IMR-90 (cell line): ENCODE data around the gene ZMYM4. TPM values are rescaled to one million over a fixed set of nuclear protein-coding genes. Genes with fewer than 3 reads are reported as not detected.

Source experiments
- ATAC-seq: fragments of 200-7000 bp; cut with Tn5 transposase; 2 replicates; pipeline ENCODE4 v1.9.1; 2020; ENCODE audit warnings: low read depth, mild to moderate bottlenecking, moderate library complexity
- BruUV-seq: library from RNA; stranded (reverse); fragments of 400-500 nt; replicated peaks from 2 replicates; lab custom pipeline; 2021; lab: Mats Ljungman, UMichigan
- CTCF ChIA-PET: fragments of 300-600 bp; formaldehyde crosslinking; extraction: SDS; loops from one replicate; lab custom pipeline; 2021; ENCODE audit warnings: antibody characterized with exemption; lab: Yijun Ruan, JAX
- POLR2A ChIA-PET: fragments of 300-600 bp; sonication (Branson Sonifier 250); formaldehyde crosslinking; loops from one replicate; lab custom pipeline; 2022; ENCODE audit warnings: antibody characterized with exemption; ENCODE audit not compliant: unreplicated experiment; lab: Charles Lee
- DNase-seq: peaks from one replicate; pipeline ENCODE4 v3.0.0; 2013
- H2AFZ ChIP-seq: replicated peaks from 2 replicates; pipeline ENCODE3; 2013; ENCODE audit warnings: low read length, mild to moderate bottlenecking; ENCODE audit not compliant: poor library complexity
- H2AK5ac ChIP-seq: 2 replicates; pipeline ENCODE4 v1.6.1; 2013; ENCODE audit warnings: low read depth, low read length, inconsistent platforms
- H2AK9ac ChIP-seq: replicated peaks from 2 replicates; pipeline ENCODE3; 2013; ENCODE audit warnings: mild to moderate bottlenecking, low read depth, low read length, moderate library complexity; ENCODE audit not compliant: poor library complexity
- H2BK120ac ChIP-seq: 2 replicates; pipeline ENCODE4 v1.6.1; 2013; ENCODE audit warnings: low read depth, low read length, inconsistent platforms
- H2BK15ac ChIP-seq: 3 replicates; pipeline ENCODE4 v1.6.1; 2013; ENCODE audit warnings: low read depth, low read length, inconsistent platforms
- H2BK20ac ChIP-seq: 2 replicates; pipeline ENCODE4 v1.6.1; 2013; ENCODE audit warnings: low read depth, mild to moderate bottlenecking, inconsistent platforms, low read length, moderate library complexity
- H2BK5ac ChIP-seq: 2 replicates; pipeline ENCODE4 v1.6.1; 2013; ENCODE audit warnings: mild to moderate bottlenecking, low read depth, low read length, inconsistent platforms; ENCODE audit not compliant: poor library complexity, severe bottlenecking
- H3K14ac ChIP-seq: replicated peaks from 2 replicates; pipeline ENCODE4 v1.6.1; 2013; ENCODE audit warnings: low read depth, low read length, inconsistent platforms
- H3K18ac ChIP-seq: 2 replicates; pipeline ENCODE4 v1.6.1; 2013; ENCODE audit warnings: low read depth, low read length, control low read depth
- H3K23ac ChIP-seq: 2 replicates; pipeline ENCODE4 v1.6.1; 2013; ENCODE audit warnings: low read depth, low read length, inconsistent platforms
- H3K27ac ChIP-seq: 2 replicates; pipeline ENCODE4 v1.5.1; 2013; ENCODE audit warnings: mild to moderate bottlenecking, control low read depth, low read length; ENCODE audit not compliant: insufficient read depth
- H3K27me3 ChIP-seq: 2 replicates; pipeline ENCODE4 v1.6.1; 2013; ENCODE audit warnings: low read length; ENCODE audit not compliant: control insufficient read depth, insufficient read depth
- H3K36me3 ChIP-seq: 2 replicates; pipeline ENCODE4 v1.6.1; 2013; ENCODE audit warnings: low read length, mixed read lengths; ENCODE audit not compliant: control insufficient read depth, insufficient read depth
- H3K4ac ChIP-seq: 2 replicates; pipeline ENCODE4 v1.6.1; 2013; ENCODE audit warnings: low read depth, low read length, inconsistent platforms
- H3K4me1 ChIP-seq: 2 replicates; pipeline ENCODE4 v1.6.1; 2013; ENCODE audit warnings: low read length, mixed read lengths; ENCODE audit not compliant: control insufficient read depth, insufficient read depth
- H3K4me2 ChIP-seq: 2 replicates; pipeline ENCODE4 v1.6.1; 2013; ENCODE audit warnings: low read depth, mild to moderate bottlenecking, control low read depth, low read length, moderate library complexity
- H3K4me3 ChIP-seq: 2 replicates; pipeline ENCODE4 v1.5.1; 2013; ENCODE audit warnings: low read depth, mild to moderate bottlenecking, control low read depth, low read length, moderate library complexity; ENCODE audit not compliant: insufficient read depth
- H3K56ac ChIP-seq: 2 replicates; pipeline ENCODE4 v1.6.1; 2013; ENCODE audit warnings: low read length, inconsistent platforms; ENCODE audit not compliant: insufficient read depth; ENCODE audit errors: extremely low read depth
- H3K79me1 ChIP-seq, 2 experiments: 2 replicates each; pipeline ENCODE4 v1.6.1; 2013; ENCODE audit warnings: low read length in 2 of 2, inconsistent platforms in 1 of 2, low read depth in 1 of 2
- H3K9ac ChIP-seq: 2 replicates; pipeline ENCODE4 v1.6.1; 2013; ENCODE audit warnings: low read depth, low read length, control low read depth
- H3K9me1 ChIP-seq: 2 replicates; pipeline ENCODE4 v1.6.1; 2013; ENCODE audit warnings: low read length, inconsistent platforms; ENCODE audit not compliant: insufficient read depth
- H3K9me3 ChIP-seq: 2 replicates; pipeline ENCODE4 v1.6.1; 2013; ENCODE audit warnings: low read length; ENCODE audit not compliant: control insufficient read depth, insufficient read depth
- H4K20me1 ChIP-seq: 2 replicates; pipeline ENCODE4 v1.6.1; 2013; ENCODE audit warnings: low read length, inconsistent platforms; ENCODE audit not compliant: insufficient read depth
- H4K5ac ChIP-seq: 2 replicates; pipeline ENCODE4 v1.6.1; 2013; ENCODE audit warnings: mild to moderate bottlenecking, low read depth, low read length, control low read depth
- H4K8ac ChIP-seq, 2 experiments: 2 replicates each; pipeline ENCODE4 v1.6.1; 2013; ENCODE audit warnings: low read depth in 2 of 2, low read length in 2 of 2, control low read depth in 1 of 2, inconsistent platforms in 1 of 2
- H4K91ac ChIP-seq: 2 replicates; pipeline ENCODE4 v1.6.1; 2013; ENCODE audit warnings: low read depth, low read length, inconsistent platforms; ENCODE audit not compliant: insufficient read depth
- CEBPB ChIP-seq: IDR thresholded peaks from 2 replicates; pipeline ENCODE4 v1.6.1; 2012; ENCODE audit warnings: low read depth, low read length, improper control_type of control experiment
- CHD1 ChIP-seq: IDR thresholded peaks from 2 replicates; pipeline ENCODE4 v1.6.1; 2012; ENCODE audit warnings: low read depth, low read length, improper control_type of control experiment
- FOS ChIP-seq: fragments of 150-350 bp; IDR thresholded peaks from 2 replicates; pipeline ENCODE4 v1.6.1; 2016; ENCODE audit warnings: low read depth, low read length
- MAFK ChIP-seq: IDR thresholded peaks from 2 replicates; pipeline ENCODE4 v1.6.1; 2012; ENCODE audit warnings: low read depth, low read length, improper control_type of control experiment
- MAZ ChIP-seq: IDR thresholded peaks from 2 replicates; pipeline ENCODE4 v1.6.1; 2012; ENCODE audit warnings: low read depth, mild to moderate bottlenecking, low read length, improper control_type of control experiment, moderate library complexity, borderline replicate concordance
- MXI1 ChIP-seq: IDR thresholded peaks from 2 replicates; pipeline ENCODE4 v1.6.1; 2012; ENCODE audit warnings: low read depth, mild to moderate bottlenecking, low read length, moderate library complexity, borderline replicate concordance
- POLR2A ChIP-seq: IDR thresholded peaks from 2 replicates; pipeline ENCODE4 v1.6.1; 2012; ENCODE audit warnings: mild to moderate bottlenecking, low read depth, low read length
- RAD21 ChIP-seq: IDR thresholded peaks from 2 replicates; pipeline ENCODE4 v1.6.1; 2012; ENCODE audit warnings: low read length, improper control_type of control experiment
- SMC3 ChIP-seq: fragments of 150-350 bp; IDR thresholded peaks from 2 replicates; pipeline ENCODE4 v1.6.1; 2016; ENCODE audit warnings: low read depth, mild to moderate bottlenecking, antibody characterized with exemption, low read length, moderate library complexity
- WGBS, 2 experiments: methylation state at CpG; one replicate each; pipeline versions ENCODE4 v1.1.5 to v1.1.7; 2013; ENCODE audit warnings: missing lambda C conversion rate in 2 of 2; ENCODE audit not compliant: insufficient read length in 1 of 2; ENCODE audit errors: extremely low coverage in 2 of 2; 5-methylcytosine and 5-hydroxymethylcytosine counted together
- dilution Hi-C: fragments of 300-500 bp; cut with HindIII; formaldehyde crosslinking; loops from one replicate; pipeline ENCODE4 v1.14.3; 2018; ENCODE audit warnings: low sequenced_read_pairs; ENCODE audit not compliant: unreplicated experiment
- in situ Hi-C: fragments of 300-500 bp; cut with MboI; formaldehyde crosslinking; loops from 3 replicates; pipeline ENCODE4 v1.14.3; 2019; ENCODE audit warnings: low sequenced_read_pairs, inconsistent platforms, mixed read lengths
- intact Hi-C: fragments of 100-400 bp; cut with micrococcal nuclease; formaldehyde crosslinking; loops from 2 replicates; pipeline ENCODE4 v1.10.0; 2022
- polyA plus RNA-seq, 3 experiments: library from polyadenylated mRNA; depleted of rRNA; stranded (reverse); fragments of >200 nt; gene quantifications; 2 replicates each; pipeline ENCODE4 v1.2.3, GENCODE V29; 2012; ENCODE audit warnings: low replicate concordance in 1 of 3
- total RNA-seq: library from RNA; depleted of rRNA; stranded (reverse); fragments of >200 nt; gene quantifications from 2 replicates; pipeline ENCODE4 v1.2.3, GENCODE V29; 2012
- TF ChIP-seq, protein P1 (sequence below): fragments of 150-350 bp; IDR thresholded peaks from 2 replicates; pipeline ENCODE4 v1.6.1; 2017; ENCODE audit warnings: mild to moderate bottlenecking, antibody characterized with exemption, low read length, low read depth
- TF ChIP-seq, protein P2 (sequence below): fragments of 150-350 bp; IDR thresholded peaks from 2 replicates; pipeline ENCODE4 v1.6.1; 2016; ENCODE audit warnings: low read depth, mild to moderate bottlenecking, low read length, moderate library complexity, borderline replicate concordance

The ZMYM4 gene
- total and polyA plus RNA-seq, 2 of the 4 experiments (the other 2 are of a cell fraction) = 14.7 to 53.8 TPM

DNA sequence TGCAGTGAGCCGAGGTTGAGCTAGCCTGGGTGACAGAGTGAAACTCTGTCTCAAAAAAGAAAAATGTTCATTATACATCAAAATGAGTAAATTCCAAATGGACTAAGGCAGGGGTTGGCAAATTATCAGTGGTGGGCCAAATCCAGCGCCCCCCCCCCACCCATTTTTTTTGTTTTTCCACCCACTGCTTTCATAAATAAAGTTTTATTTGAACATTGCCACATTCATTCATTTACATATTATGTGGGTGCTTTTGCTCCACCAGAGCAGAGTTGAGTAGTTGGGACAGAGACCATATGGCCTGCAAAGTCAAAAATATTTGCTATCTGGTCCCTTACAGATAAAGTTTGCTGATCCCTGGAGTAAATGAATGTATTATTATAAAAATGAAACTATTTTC lies 99.4 kb downstream of the ZMYM4 start:
- H4K8ac ChIP-seq = no peak overlapping the region
- no peak overlapping the region for H2BK5ac ChIP-seq
- H4K20me1 ChIP-seq = no peaks in the 10 kb centered on the region; the same call in 1 of the 2 replicates
- ATAC-seq = no peak
- H3K27ac ChIP-seq = no peak overlapping the region
- no peak overlapping the region for H2BK20ac ChIP-seq
- H3K9me3 ChIP-seq = no peaks in the 10 kb centered on the region
- dilution Hi-C loops = no loop called here
- peaks cover 4% of the 10 kb centered on the region for H3K4me1 ChIP-seq
- no CpG with 5 or more reads among the region's 2 CpGs for WGBS, 2 experiments
- no peak overlapping the region for H2AFZ ChIP-seq
- no peak overlapping the region for H3K4me3 ChIP-seq
- H2AK9ac ChIP-seq = no peak overlapping the region
- no peak overlapping the region for H3K4me2 ChIP-seq
- no peak for TF ChIP-seq CHD1
- TF ChIP-seq SMC3 = no peak
- no peak for TF ChIP-seq MXI1
- TF ChIP-seq RAD21 = no peak
- no peak for TF ChIP-seq FOS
- TF ChIP-seq MAZ = no peak
- TF ChIP-seq CEBPB = no peak
- TF ChIP-seq, protein P1, sequence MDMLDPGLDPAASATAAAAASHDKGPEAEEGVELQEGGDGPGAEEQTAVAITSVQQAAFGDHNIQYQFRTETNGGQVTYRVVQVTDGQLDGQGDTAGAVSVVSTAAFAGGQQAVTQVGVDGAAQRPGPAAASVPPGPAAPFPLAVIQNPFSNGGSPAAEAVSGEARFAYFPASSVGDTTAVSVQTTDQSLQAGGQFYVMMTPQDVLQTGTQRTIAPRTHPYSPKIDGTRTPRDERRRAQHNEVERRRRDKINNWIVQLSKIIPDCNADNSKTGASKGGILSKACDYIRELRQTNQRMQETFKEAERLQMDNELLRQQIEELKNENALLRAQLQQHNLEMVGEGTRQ = no peak
- TF ChIP-seq, protein P2, sequence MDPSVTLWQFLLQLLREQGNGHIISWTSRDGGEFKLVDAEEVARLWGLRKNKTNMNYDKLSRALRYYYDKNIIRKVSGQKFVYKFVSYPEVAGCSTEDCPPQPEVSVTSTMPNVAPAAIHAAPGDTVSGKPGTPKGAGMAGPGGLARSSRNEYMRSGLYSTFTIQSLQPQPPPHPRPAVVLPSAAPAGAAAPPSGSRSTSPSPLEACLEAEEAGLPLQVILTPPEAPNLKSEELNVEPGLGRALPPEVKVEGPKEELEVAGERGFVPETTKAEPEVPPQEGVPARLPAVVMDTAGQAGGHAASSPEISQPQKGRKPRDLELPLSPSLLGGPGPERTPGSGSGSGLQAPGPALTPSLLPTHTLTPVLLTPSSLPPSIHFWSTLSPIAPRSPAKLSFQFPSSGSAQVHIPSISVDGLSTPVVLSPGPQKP = no peak
- no peak for TF ChIP-seq MAFK
- TF ChIP-seq POLR2A = no peak
- H3K79me1 ChIP-seq = peaks cover 10 to 15% of the 10 kb centered on the region in 2 experiments
- H3K18ac ChIP-seq = no peak overlapping the region
- H2BK15ac ChIP-seq = no peak overlapping the region
- POLR2A ChIA-PET = no interaction called here
- no peak overlapping the region for H4K91ac ChIP-seq
- intact Hi-C loops = no loop called here
- H3K36me3 ChIP-seq = peaks cover 7% of the 10 kb centered on the region; the same call in 1 of the 2 replicates
- H3K4ac ChIP-seq = no peak overlapping the region
- no peak for DNase-seq
- H3K14ac ChIP-seq = no peak overlapping the region
- no peak overlapping the region for H2AK5ac ChIP-seq
- no peak overlapping the region for H3K23ac ChIP-seq
- no peaks in the 10 kb centered on the region for H3K27me3 ChIP-seq
- in situ Hi-C loops = no loop called here
- CTCF ChIA-PET = no interaction called here
- H3K56ac ChIP-seq = no peak overlapping the region
- no peak overlapping the region for H3K9ac ChIP-seq
- H3K9me1 ChIP-seq = no peaks in the 10 kb centered on the region
- no TSS peak for BruUV-seq
- H4K5ac ChIP-seq = no peak overlapping the region
- no peak overlapping the region for H2BK120ac ChIP-seq
